Astrocyte of the cerebellum (primary cell): ENCODE results near the gene SGSM1.
A peak's percentile ranks its signal among the peaks of the same experiment; 100 is the strongest.
"Not testable (repeated sequence)": the region's sequence is repeated elsewhere in the genome, so short reads cannot be mapped to it uniquely, and the experiment has no call there.

ENCODE experiments used
- DNase-seq: peaks from one replicate; pipeline ENCODE4 v3.0.0-alpha.2; 2011; ENCODE audit warnings: low read depth
- H3K4me3 ChIP-seq: 2 replicates; pipeline ENCODE4 v1.5.1; 2011; ENCODE audit warnings: mild to moderate bottlenecking, low read depth, low read length, moderate library complexity
- in situ Hi-C: cut with HindIII; loops from 2 replicates; pipeline ENCODE4 v1.10.0; 2017; ENCODE audit warnings: low sequenced_read_pairs
- TF ChIP-seq, protein P1 (sequence below): IDR thresholded peaks from 2 replicates; pipeline ENCODE4 v1.5.1; 2012; ENCODE audit warnings: low read length, low read depth, moderate library complexity, mild to moderate bottlenecking; ENCODE audit errors: missing control alignments

SGSM1 gene

GRCh38 chr22:24827296-24827695 lies 21.3 kb downstream of the SGSM1 start:
- TF ChIP-seq, protein P1, sequence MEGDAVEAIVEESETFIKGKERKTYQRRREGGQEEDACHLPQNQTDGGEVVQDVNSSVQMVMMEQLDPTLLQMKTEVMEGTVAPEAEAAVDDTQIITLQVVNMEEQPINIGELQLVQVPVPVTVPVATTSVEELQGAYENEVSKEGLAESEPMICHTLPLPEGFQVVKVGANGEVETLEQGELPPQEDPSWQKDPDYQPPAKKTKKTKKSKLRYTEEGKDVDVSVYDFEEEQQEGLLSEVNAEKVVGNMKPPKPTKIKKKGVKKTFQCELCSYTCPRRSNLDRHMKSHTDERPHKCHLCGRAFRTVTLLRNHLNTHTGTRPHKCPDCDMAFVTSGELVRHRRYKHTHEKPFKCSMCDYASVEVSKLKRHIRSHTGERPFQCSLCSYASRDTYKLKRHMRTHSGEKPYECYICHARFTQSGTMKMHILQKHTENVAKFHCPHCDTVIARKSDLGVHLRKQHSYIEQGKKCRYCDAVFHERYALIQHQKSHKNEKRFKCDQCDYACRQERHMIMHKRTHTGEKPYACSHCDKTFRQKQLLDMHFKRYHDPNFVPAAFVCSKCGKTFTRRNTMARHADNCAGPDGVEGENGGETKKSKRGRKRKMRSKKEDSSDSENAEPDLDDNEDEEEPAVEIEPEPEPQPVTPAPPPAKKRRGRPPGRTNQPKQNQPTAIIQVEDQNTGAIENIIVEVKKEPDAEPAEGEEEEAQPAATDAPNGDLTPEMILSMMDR: no peak
- in situ Hi-C loops: no loop called here
- no peak for DNase-seq
- H3K4me3 ChIP-seq: no peak overlapping the region

GRCh38 chr22:24830205-24830979 lies 24.4 kb downstream of the SGSM1 start:
- TF ChIP-seq, protein P1: no peak
- in situ Hi-C loops: no loop called here
- no peak overlapping the region for H3K4me3 ChIP-seq
- DNase-seq: no peak

- no peak overlapping the region for H3K4me3 ChIP-seq
- TF ChIP-seq, protein P1: no peak
- in situ Hi-C loops: no loop called here
- no peak for DNase-seq
These were observed 25.7 kb downstream of the SGSM1 start for GRCh38 chr22:24831687-24832086.

DNA sequence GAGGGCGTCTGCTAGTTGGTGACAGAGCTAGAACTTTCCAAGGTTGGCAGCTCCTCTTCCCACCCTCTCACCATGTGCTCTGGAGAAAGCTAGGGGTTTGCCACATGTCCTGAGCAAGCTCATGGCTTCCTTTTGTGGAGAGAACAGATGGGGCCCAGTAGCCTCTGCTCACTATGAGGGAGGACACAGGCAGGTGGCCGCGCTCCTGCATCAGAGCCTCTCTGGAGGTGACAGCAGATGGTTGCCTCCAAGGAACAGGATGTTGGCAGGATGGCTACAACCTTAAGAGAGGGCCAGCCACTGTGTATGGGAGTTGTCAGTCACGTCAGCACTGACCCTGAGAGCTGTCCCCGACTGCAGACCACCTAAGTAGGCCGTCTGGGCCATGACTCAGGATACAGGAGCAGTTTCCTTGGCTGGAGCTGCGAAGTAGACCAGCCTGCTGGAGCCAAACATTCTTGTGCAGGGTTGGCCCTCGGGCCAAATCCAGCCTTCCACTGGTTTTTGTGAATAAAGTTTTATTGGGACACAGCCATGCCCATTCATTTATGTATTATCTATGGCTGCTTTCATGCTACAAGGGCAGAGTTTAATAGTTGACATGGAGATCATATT lies 28.0 kb downstream of the SGSM1 start:
- no peak overlapping the region for H3K4me3 ChIP-seq
- TF ChIP-seq, protein P1: no peak
- DNase-seq: no peak
- in situ Hi-C loops: no loop called here

DNA sequence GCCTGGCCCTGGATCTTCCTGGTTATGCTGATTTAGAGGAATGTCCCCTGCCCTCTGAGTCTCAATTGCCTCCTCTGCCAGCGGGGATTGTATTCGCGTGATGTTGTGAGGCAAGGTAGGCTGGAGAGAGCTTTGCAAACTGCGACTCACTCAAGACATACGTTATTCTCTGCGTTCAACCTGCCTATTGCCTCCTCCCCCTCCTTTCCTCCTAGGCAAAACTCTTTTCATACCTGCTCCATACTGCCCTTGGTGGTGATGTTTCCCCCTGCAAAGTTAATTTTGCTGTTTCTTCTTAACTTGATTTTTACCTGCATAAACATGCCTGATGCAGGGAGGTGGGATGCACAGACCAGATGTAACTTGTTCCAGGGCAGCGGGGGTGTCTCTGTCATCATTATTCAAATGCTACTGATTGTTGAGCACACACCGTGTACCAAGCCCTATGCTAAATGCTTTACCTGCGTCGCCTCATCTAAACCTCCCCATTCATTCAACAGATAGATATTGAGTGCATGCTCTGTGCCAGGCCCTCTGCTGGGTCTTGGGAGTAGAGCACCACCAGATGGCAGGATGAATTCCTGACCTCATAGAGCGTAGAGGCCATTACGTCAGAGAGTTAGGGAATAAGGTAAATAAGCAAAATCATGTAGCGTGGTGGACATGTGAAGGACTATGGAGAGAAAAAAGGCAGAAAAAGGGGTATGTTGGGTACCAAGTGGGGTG lies 29.0 kb downstream of the SGSM1 start:
- in situ Hi-C loops: no loop called here
- H3K4me3 ChIP-seq: no peak overlapping the region
- TF ChIP-seq, protein P1: peak; percentile 11
- DNase-seq: no peak

GRCh38 chr22:24836282-24836681 lies 30.3 kb downstream of the SGSM1 start:
- no peak overlapping the region for H3K4me3 ChIP-seq
- in situ Hi-C loops: no loop called here
- TF ChIP-seq, protein P1: no peak
- no peak for DNase-seq

DNA sequence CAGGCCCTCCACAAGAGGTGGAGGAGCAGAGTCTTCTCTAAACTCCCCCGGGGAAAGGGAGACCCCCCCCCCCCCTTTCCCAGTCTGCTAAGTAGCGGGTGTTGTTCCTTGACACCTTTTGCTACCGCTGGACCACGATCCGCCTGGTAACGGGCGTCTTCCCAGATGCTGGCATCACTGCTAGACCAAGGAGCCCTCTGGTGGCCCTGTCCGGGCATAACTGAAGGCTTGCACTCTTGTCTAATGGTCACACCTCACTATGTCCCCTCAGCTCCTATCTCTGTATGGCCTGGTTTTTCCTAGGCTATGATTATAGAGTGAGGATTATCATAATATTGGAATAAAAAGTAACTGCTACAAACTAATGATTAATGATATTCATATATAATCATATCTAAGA lies 31.5 kb downstream of the SGSM1 start:
- in situ Hi-C loops, H3K4me3 ChIP-seq, DNase-seq: not testable (repeated sequence)
